ENCODE results near the gene ZNF446. TPM values are rescaled to one million over a fixed set of nuclear protein-coding genes. Genes with fewer than 3 reads are reported as not detected.

ZNF446 gene
- total and polyA plus RNA-seq, 9 of the 15 experiments (the other 6 are each of a cell fraction or from before 2014, with no cell fraction given), result 0.07 to 4.8 (median 1.2) TPM

GRCh38 chr19:58451358-58452101 lies 24.6 kb upstream of the ZNF446 start, which contains the start of gene ZNF324B (continued):
- TF ChIP-seq FOXP4 (CRISPR knock-in tag; IDR thresholded peaks at IDR 0.05; ENCODE audit: borderline replicate concordance), result peak; percentile 38; the same call in 1 of the 2 replicates
- no peak for TF ChIP-seq ZNF263 (CRISPR knock-in tag; IDR thresholded peaks at IDR 0.05; ENCODE audit: borderline replicate concordance)
- TF ChIP-seq SMAD1 (IDR thresholded peaks at IDR 0.05; ENCODE audit: low read depth, low read length, partially characterized antibody), result peak; percentile 35
- no peak for TF ChIP-seq CBX5 (IDR thresholded peaks at IDR 0.05; ENCODE audit: borderline replicate concordance, low read depth)
- TF ChIP-seq POLR2H (tag; IDR thresholded peaks at IDR 0.05; ENCODE audit: low read depth), result no peak
- TF ChIP-seq ZNF398 (CRISPR knock-in tag; IDR thresholded peaks at IDR 0.05), result no peak
- TF ChIP-seq SAFB (IDR thresholded peaks at IDR 0.05; ENCODE audit: borderline replicate concordance, low read depth, low read length), result no peak
- no peak for TF ChIP-seq BDP1 (IDR thresholded peaks at IDR 0.05; ENCODE audit: insufficient read depth, insufficient read length)
- no peak for TF ChIP-seq NCOA6 (IDR thresholded peaks at IDR 0.05)
- no peak for TF ChIP-seq NCOA2 (IDR thresholded peaks at IDR 0.05; ENCODE audit: partially characterized antibody in 2 of 2)
- no peak for TF ChIP-seq RERE (CRISPR knock-in tag; IDR thresholded peaks at IDR 0.05; ENCODE audit: borderline replicate concordance)
- TF ChIP-seq ZNF57 (CRISPR knock-in tag; IDR thresholded peaks at IDR 0.05), result no peak
- TF ChIP-seq CEBPB (tag; IDR thresholded peaks at IDR 0.05), result no peak
- TF ChIP-seq NRF1 (conservative IDR thresholded peaks at IDR 0.05 in 1 of 2, IDR thresholded peaks at IDR 0.05 in 1 of 2), result peak; percentile 92 to 94
- TF ChIP-seq IRF9 (tag; IDR thresholded peaks at IDR 0.05), result no peak
- TF ChIP-seq NFIC (IDR thresholded peaks at IDR 0.05), result no peak
- TF ChIP-seq ZFX (CRISPR knock-in tag; IDR thresholded peaks at IDR 0.05), result peak; percentile 17; the same call in 1 of the 2 replicates
